IPS-18c (cell line): ENCODE measurements around the gene WWOX.

Experiments
- H3K4me3 ChIP-seq: 2 replicates; pipeline ENCODE4 v1.7.0; 2013; ENCODE audit warnings: low read depth, mild to moderate bottlenecking, low read length, moderate library complexity; ENCODE audit not compliant: insufficient read depth
- H3K9me3 ChIP-seq: one replicate; pipeline ENCODE4 v1.6.1; 2013; ENCODE audit warnings: mild to moderate bottlenecking, low read length, moderate library complexity; ENCODE audit not compliant: control insufficient read depth, insufficient read depth

The WWOX gene

GRCh38 chr16:78755751-78756661 lies 656.6 kb downstream of the WWOX start:
- H3K9me3 ChIP-seq: no peaks in the 10 kb centered on the region
- H3K4me3 ChIP-seq: no peak overlapping the region

- Histone ChIP-seq H3K4me3 (no peak overlapping the region), H3K9me3 (no peaks in the 10 kb centered on the region)
Observed at GRCh38 chr16:78759596-78759995, 660.1 kb downstream of the WWOX start.

- no peaks in the 10 kb centered on the region for H3K9me3 ChIP-seq
- no peak overlapping the region for H3K4me3 ChIP-seq
Observed at GRCh38 chr16:78760611-78761010, 661.2 kb downstream of the WWOX start.

GRCh38 chr16:78761427-78761826 lies 662.0 kb downstream of the WWOX start:
- no peak overlapping the region for H3K4me3 ChIP-seq
- H3K9me3 ChIP-seq: no peaks in the 10 kb centered on the region

DNA sequence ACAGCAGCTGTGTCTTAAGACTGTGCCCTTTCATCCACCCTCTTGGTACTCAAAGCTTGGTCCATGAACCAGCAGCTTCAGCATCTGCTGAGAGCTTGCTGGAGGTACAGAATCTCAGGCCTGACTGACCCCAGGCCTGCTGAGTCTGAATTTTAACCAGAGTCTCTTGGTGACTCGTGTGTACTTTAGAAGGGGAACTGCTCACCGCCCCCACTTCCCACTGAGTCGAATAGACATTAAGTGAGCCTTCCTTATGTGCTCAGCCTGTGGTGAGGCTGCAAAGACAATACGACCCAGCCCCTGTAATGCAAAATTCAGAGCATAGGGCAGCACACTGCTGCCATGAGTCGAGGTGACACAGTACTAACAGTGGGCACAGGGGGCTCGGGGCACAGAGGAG lies 662.8 kb downstream of the WWOX start:
- H3K4me3 ChIP-seq: no peak overlapping the region

DNA sequence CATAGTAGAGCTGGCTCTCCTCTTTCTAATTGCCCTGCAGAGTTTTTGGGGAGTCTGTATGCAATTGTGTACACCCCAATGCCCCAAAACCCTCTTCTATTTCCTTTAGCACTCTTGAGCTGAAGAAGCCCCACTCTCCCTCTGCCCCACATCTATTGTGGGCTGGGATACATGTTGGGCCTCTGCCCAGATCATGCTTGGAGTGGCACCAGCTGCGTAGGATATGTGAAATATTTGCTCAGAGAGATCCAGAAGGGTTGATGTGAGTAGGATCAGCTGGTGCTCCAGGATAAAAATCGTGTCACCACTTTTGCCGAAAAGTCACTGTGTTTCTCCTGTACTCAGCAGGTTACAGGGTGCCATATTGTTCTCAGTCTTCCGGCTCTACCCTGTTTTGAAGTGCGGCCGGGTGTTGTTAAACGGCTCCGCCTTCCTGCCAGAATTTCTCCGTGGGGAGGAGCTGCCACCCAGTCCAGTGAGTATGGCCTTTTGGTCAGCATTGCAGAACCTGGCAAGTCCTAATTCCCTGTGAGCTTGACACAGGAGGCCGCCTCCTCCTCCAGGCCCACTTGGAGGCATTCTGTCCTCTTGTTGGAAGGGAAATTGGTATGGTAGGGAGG lies 664.5 kb downstream of the WWOX start:
- Histone ChIP-seq H3K4me3 (no peak overlapping the region), H3K9me3 (no peaks in the 10 kb centered on the region)

More for the DNA sequence above, 662.8 kb downstream of the WWOX start:
- no peaks in the 10 kb centered on the region for H3K9me3 ChIP-seq

GRCh38 chr16:78764478-78764877 lies 665.0 kb downstream of the WWOX start:
- no peaks in the 10 kb centered on the region for H3K9me3 ChIP-seq

DNA sequence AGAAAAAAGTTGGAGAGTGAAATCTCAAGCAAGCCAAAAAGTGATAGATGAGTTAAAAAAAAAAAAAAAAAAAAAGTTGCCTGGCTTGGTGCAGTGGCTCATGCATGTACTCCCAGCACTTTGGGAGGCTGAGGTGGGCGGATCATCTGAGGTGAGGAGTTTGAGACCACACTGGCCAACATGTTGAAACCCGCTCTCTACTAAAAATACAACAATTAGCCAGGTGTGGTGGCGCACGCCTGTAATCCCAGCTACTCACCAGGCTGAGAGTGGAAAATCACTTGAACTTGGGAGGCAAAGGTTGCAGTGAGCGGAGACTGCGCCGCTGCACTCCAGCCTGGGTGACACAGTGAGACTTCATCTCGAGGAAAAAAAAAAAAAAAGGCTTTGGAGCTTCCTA lies 668.8 kb downstream of the WWOX start:
- Histone ChIP-seq H3K4me3 (no peak overlapping the region), H3K9me3 (no peaks in the 10 kb centered on the region)

More at GRCh38 chr16:78764478-78764877, 665.0 kb downstream of the WWOX start:
- H3K4me3 ChIP-seq: no peak overlapping the region

- no peaks in the 10 kb centered on the region for H3K9me3 ChIP-seq
- H3K4me3 ChIP-seq: no peak overlapping the region
Observed at GRCh38 chr16:78768718-78769117, 669.3 kb downstream of the WWOX start.

GRCh38 chr16:78770353-78771091 lies 671.1 kb downstream of the WWOX start:
- Histone ChIP-seq H3K4me3 (no peak overlapping the region), H3K9me3 (no peaks in the 10 kb centered on the region)

GRCh38 chr16:78773291-78773702 lies 673.8 kb downstream of the WWOX start:
- H3K4me3 ChIP-seq: no peak overlapping the region
- no peaks in the 10 kb centered on the region for H3K9me3 ChIP-seq

DNA sequence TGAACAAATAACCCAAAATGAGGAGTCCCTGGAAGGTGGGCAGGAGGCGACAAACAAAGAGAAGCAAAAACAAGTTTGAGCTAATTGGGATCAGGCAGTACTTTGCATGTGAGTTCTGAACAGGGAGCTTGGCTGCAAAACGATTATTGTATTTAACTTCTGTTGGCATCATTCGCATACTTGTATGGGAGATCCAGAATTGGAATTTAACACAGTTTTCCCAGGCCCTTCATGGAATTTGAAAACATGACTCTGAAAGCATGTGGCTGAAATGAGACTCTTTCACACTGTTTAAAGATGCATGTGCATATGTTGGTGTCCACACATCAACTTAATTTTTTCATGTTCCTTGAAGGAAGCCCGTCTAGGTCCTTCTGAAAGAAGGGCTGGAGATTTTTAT lies 674.3 kb downstream of the WWOX start:
- Histone ChIP-seq H3K4me3 (no peak overlapping the region), H3K9me3 (no peaks in the 10 kb centered on the region)

DNA sequence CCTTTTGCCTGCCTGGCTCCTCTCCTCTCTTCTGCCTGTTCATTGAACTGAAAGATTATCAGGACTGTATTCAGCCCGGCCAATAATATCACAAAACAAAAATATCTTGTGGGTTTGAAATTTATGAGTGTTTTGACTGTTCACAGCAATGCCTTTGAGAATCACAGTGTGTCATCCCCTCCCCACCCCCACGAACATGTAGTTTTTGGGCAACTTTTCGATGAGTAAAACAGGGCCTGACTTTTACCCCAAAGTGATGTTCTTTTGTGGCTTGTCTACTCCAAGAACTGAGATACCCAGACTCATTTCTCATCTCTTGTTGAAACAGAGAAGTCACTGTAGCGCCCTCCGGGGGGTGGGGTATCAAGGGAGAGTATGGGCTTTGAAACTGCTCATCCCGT lies 675.7 kb downstream of the WWOX start:
- Histone ChIP-seq H3K9me3 (no peaks in the 10 kb centered on the region), H3K4me3 (no peak overlapping the region)

GRCh38 chr16:78778101-78779004 lies 678.9 kb downstream of the WWOX start:
- H3K9me3 ChIP-seq: no peaks in the 10 kb centered on the region
- H3K4me3 ChIP-seq: no peak overlapping the region

DNA sequence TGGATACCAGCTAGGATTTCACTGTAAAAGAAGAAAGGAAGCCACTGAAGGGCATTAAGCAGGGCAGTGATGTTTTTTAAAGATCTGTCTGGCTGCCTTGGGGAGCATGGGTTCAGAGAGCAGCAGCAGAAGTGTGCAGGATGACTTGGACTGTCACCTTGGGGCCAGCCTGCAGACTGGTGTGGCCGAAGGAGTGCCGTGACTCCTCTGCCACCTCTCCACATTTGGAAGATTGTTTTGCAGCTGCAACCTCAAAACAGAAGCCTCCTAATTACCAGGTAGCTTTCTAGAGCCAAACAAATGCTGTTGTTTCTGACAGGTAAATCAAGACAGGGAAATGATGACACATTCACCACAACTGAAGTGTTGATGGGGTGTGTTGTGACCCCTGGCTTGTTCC lies 681.4 kb downstream of the WWOX start:
- Histone ChIP-seq H3K4me3 (no peak overlapping the region), H3K9me3 (no peaks in the 10 kb centered on the region)

- H3K4me3 ChIP-seq: no peak overlapping the region
- H3K9me3 ChIP-seq: no peaks in the 10 kb centered on the region
Observed at GRCh38 chr16:78782572-78782971, 683.1 kb downstream of the WWOX start.

DNA sequence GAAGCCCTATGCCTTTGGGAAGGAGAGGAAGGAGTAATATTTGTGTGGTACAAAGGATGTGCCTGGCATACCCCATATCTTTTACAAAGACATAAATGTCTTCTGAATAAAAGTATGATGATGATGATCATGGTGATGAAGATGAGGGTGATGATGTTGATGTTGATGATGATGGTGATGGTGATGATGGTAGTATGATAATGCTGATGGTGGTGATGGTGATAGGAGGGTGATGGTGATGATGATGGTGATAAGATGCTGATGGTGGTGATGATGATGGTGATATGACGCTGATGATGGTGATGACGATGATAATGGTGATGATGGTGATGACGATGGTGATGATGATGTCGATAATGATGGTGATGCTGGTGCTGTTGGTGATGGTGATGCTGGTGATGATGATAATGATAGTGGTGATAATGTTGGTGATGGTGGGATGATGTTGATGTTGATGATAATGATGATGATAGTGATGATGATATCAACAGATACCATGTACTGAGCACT lies 684.2 kb downstream of the WWOX start:
- no peak overlapping the region for H3K4me3 ChIP-seq

More for the DNA sequence above, 684.2 kb downstream of the WWOX start:
- H3K9me3 ChIP-seq: no peaks in the 10 kb centered on the region
